ENCODE data around the gene PTPRO. TPM values are rescaled to one million over a fixed set of nuclear protein-coding genes. Genes with fewer than 3 reads are reported as not detected.

Gene PTPRO
- total RNA-seq, 6 experiments from 2014 or later: 0.07 to 0.19 (median 0.09) TPM; not detected in 1

DNA sequence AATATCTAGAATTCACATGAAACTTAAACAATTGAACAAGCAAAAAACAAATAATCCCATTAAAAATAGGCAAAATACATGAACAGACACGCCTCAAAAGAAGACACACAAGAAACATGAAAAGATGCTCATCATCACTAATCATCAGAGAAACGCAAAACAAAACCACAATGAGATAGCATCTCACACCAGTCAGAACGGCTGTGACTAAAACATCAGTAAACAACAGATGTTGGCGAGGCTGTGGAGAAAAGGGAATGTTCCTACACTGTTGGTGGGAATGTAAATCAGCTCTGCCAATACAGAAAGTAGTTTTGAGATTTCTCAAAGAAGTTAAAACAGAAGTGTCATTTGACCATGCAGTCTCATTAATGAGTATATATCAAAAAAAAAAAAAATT lies 121.3 kb downstream of the PTPRO start:
- H3K9me3 Mint-ChIP-seq: peaks cover 11% of the 10 kb centered on the region
- no peaks in the 10 kb centered on the region for H3K4me1 Mint-ChIP-seq (ENCODE audit: low read depth)
- no peak overlapping the region for H3K27ac Mint-ChIP-seq
- H3K27me3 Mint-ChIP-seq (ENCODE audit: insufficient read depth): no peaks in the 10 kb centered on the region; the same call in 1 of the 2 replicates
- H3K36me3 Mint-ChIP-seq (ENCODE audit: low read depth): no peaks in the 10 kb centered on the region
- no peak overlapping the region for H3K4me3 Mint-ChIP-seq
- no peak for DNase-seq
- TF ChIP-seq, protein P1, sequence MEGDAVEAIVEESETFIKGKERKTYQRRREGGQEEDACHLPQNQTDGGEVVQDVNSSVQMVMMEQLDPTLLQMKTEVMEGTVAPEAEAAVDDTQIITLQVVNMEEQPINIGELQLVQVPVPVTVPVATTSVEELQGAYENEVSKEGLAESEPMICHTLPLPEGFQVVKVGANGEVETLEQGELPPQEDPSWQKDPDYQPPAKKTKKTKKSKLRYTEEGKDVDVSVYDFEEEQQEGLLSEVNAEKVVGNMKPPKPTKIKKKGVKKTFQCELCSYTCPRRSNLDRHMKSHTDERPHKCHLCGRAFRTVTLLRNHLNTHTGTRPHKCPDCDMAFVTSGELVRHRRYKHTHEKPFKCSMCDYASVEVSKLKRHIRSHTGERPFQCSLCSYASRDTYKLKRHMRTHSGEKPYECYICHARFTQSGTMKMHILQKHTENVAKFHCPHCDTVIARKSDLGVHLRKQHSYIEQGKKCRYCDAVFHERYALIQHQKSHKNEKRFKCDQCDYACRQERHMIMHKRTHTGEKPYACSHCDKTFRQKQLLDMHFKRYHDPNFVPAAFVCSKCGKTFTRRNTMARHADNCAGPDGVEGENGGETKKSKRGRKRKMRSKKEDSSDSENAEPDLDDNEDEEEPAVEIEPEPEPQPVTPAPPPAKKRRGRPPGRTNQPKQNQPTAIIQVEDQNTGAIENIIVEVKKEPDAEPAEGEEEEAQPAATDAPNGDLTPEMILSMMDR (IDR thresholded peaks at IDR 0.05): no peak

DNA sequence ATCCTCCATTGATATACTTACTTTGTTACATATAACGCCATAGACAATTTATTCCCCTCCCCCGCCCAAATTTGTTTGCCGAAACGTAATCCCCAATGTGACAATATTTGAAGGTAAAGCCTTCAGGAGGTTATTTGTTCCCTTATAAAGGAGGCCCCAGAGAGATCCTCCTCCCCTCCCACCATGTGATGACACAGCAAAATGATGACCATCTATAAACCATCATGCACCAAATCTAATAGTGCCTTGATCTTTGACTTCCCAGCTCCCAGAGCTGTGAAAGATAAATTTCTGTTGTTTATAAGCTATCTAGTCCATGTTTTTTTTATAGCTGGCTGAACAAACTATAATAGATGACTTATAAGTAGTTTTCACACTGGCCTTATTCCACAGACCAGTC lies 122.2 kb downstream of the PTPRO start:
- H3K4me1 Mint-ChIP-seq (ENCODE audit: low read depth): no peaks in the 10 kb centered on the region

DNA sequence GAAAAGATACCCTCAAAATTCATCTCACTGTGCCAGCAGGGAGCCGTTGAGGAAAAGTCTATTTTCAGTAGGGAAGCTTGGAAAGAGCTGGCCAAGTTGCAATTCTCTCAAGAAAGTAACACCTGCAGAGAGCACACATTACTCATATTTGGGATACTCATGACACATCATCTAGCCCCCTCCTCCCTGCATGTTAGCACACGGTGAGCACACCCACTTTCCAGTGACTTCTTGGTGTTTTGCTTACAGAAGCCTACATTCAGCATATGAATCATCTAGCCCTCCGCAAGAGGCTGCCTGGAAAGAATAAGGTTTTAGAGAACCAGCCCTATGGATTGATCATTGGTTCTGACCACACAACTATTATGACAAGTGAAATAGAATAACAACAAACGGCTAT lies 124.5 kb downstream of the PTPRO start:
- Mint-ChIP-seq H3K4me3 (no peak overlapping the region), H3K27me3 (ENCODE audit: insufficient read depth) (no peaks in the 10 kb centered on the region; the same call in 1 of the 2 replicates), H3K9me3 (no peaks in the 10 kb centered on the region), H3K27ac (no peak overlapping the region), H3K36me3 (ENCODE audit: low read depth) (no peaks in the 10 kb centered on the region), H3K4me1 (ENCODE audit: low read depth) (no peaks in the 10 kb centered on the region)
- TF ChIP-seq, protein P1 (IDR thresholded peaks at IDR 0.05): no peak
- no peak for DNase-seq

More for the DNA sequence above, 122.2 kb downstream of the PTPRO start:
- TF ChIP-seq, protein P1 (IDR thresholded peaks at IDR 0.05): no peak
- peaks cover 4% of the 10 kb centered on the region; the same call in 1 of the 2 replicates for H3K9me3 Mint-ChIP-seq
- no peak for DNase-seq
- H3K4me3 Mint-ChIP-seq: no peak overlapping the region
- no peaks in the 10 kb centered on the region; the same call in 1 of the 2 replicates for H3K27me3 Mint-ChIP-seq (ENCODE audit: insufficient read depth)
- no peaks in the 10 kb centered on the region for H3K36me3 Mint-ChIP-seq (ENCODE audit: low read depth)
- no peak overlapping the region for H3K27ac Mint-ChIP-seq

DNA sequence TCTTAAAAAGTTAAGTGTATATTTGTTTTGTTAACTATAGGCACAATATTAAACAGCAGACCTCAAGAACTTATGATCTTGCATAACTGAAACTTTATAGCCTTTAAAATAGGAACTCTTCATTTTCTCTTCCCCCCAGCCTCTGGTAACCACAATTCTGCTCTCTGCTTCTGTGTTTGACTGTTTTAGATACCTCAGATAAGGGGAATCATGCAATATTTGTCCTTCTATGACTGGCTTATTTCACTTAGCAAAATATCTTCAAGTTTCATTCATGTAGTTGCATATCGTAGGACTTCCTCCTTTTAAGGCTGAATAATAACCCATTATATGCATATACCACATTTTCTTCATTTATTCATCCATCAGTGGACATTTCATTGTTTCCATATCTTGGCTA lies 131.3 kb downstream of the PTPRO start:
- no peaks in the 10 kb centered on the region for H3K27me3 Mint-ChIP-seq (ENCODE audit: insufficient read depth)
- no peaks in the 10 kb centered on the region for H3K36me3 Mint-ChIP-seq (ENCODE audit: low read depth)

GRCh38 chr12:15458008-15458407 lies 135.7 kb downstream of the PTPRO start:
- Mint-ChIP-seq H3K27ac (no peak overlapping the region), H3K27me3 (ENCODE audit: insufficient read depth) (no peaks in the 10 kb centered on the region; the same call in 1 of the 2 replicates), H3K4me1 (ENCODE audit: low read depth) (no peaks in the 10 kb centered on the region), H3K4me3 (no peak overlapping the region), H3K9me3 (peaks cover 10% of the 10 kb centered on the region; the same call in 1 of the 2 replicates), H3K36me3 (ENCODE audit: low read depth) (no peaks in the 10 kb centered on the region)
- TF ChIP-seq, protein P1 (IDR thresholded peaks at IDR 0.05): no peak
- DNase-seq: no peak

More for the DNA sequence above, 131.3 kb downstream of the PTPRO start:
- Mint-ChIP-seq H3K4me1 (ENCODE audit: low read depth) (no peaks in the 10 kb centered on the region), H3K4me3 (no peak overlapping the region), H3K9me3 (peaks cover 8% of the 10 kb centered on the region; the same call in 1 of the 2 replicates), H3K27ac (no peak overlapping the region)
- no peak for DNase-seq
- TF ChIP-seq, protein P1 (IDR thresholded peaks at IDR 0.05): no peak
